ENCODE results near the gene VAX1.
"Not testable (repeated sequence)": the region's sequence is repeated elsewhere in the genome, so short reads cannot be mapped to it uniquely, and the experiment has no call there.

Gene VAX1, protein sequence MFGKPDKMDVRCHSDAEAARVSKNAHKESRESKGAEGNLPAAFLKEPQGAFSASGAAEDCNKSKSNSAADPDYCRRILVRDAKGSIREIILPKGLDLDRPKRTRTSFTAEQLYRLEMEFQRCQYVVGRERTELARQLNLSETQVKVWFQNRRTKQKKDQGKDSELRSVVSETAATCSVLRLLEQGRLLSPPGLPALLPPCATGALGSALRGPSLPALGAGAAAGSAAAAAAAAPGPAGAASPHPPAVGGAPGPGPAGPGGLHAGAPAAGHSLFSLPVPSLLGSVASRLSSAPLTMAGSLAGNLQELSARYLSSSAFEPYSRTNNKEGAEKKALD

GRCh38 chr10:117137911-117138642, at the start of gene VAX1:
TSS of gene VAX1 (minus strand) at chr10:117138270. CDS start at chr10:117138056, 214 bp downstream.
- DNase-seq = no peak

GRCh38 chr10:117186832-117187615, 49.0 kb upstream of the VAX1 start:
- no peak for DNase-seq

- not testable (repeated sequence) for DNase-seq
These were observed 47.7 kb upstream of the VAX1 start for GRCh38 chr10:117185817-117186216.

GRCh38 chr10:117184821-117185220, 46.8 kb upstream of the VAX1 start:
- no peak for DNase-seq

- no peak for DNase-seq
These were observed 46.2 kb upstream of the VAX1 start for GRCh38 chr10:117184296-117184695.

DNA sequence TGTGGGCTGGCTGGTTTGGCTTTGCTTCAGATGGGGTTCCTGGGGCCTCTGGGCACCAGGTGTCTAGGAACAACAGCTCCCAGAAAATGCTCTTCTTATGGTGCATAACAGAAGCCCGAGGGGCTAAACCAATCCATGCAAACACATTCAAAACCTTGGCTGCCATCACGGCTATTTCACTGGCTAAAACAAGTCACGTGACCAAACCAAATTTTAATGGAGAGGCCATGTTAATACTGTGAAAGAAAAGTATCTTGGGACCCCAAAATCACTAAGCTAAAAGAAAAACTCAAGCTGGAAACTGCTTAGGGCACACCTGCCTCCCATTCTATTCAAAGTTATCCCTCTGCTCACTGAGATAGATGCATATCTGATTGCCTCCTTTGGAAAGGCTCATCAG, 40.1 kb upstream of the VAX1 start:
- no peak for DNase-seq

GRCh38 chr10:117175901-117176534, 37.9 kb upstream of the VAX1 start:
- DNase-seq = no peak

GRCh38 chr10:117175215-117175900, 37.3 kb upstream of the VAX1 start:
- DNase-seq = no peak

DNA sequence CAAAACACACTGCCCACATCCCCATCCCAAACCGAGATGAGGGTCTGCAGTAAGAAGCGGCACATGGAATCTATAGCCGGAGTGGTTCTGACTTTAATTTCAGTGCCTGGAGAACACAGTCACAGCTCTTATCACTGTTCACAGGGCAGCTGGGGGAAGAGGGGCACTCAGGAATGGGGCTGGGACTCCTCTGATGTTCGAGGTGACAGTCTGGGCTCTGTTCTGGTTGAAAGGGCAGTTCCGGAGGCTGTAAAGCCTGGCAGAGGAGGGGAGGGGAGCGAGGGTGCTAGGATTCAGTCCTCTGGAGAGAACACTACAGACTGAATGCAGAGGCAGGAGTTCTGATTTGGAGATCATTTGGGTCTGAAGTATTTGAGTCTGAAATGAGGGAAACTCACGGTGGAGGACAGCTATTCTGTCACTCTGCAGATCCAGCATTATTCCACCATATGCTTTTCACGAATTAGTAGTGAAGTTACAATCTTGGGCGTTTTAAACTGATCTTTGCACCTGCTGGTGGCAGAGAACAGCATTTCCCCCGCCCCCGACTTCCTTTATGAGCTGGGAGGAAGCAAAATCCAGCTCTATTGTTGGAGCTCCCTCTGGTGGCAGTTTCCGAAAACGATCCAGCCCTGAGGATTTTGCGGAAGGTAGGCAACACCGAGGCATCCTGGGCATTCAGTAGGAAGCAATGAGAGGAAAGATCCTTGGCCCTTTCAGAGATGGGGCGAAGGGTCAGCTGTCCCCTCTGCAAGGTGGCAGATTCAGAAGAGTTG, 36.6 kb upstream of the VAX1 start:
- peak; percentile 43 for DNase-seq

DNA sequence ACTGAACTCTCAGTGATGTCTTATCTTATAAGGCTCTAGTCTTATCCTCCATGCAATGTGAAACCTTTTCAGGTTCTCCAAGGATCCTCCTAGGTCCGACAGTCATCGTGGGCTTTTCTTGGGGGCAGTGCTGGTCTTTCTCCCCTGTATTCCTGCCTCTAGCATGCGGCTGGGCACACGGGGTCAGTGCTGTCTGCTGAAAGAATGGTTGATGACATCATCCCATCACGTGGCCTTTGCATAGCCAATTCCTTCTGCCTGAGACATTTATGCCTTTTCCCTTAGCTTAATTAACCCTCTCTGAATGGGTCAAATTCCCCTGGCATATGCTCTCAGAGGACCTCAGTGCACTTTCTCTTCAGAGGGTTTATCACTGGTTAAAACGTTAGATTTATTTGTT, 32.2 kb upstream of the VAX1 start:
- no peak for DNase-seq

DNA sequence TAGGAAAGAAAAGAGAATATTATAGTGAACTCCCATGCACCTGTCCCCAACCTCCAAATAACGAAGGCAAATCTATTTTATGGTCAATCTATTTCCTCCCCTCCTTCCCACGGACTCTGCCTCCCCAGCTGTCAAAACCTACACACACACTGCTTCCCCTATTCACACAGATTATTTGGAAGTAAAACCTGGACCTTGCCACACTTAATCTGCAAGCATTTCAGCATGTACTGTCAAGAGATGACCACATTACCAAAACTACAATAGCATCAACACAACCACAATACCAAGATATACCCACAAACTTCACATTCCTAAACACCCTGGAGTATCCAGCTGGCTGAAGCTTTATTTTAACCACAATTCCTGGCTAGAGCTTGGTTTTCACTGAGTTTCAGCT, 31.4 kb upstream of the VAX1 start:
- DNase-seq = no peak

GRCh38 chr10:117168729-117169128, 30.7 kb upstream of the VAX1 start:
- no peak for DNase-seq

DNA sequence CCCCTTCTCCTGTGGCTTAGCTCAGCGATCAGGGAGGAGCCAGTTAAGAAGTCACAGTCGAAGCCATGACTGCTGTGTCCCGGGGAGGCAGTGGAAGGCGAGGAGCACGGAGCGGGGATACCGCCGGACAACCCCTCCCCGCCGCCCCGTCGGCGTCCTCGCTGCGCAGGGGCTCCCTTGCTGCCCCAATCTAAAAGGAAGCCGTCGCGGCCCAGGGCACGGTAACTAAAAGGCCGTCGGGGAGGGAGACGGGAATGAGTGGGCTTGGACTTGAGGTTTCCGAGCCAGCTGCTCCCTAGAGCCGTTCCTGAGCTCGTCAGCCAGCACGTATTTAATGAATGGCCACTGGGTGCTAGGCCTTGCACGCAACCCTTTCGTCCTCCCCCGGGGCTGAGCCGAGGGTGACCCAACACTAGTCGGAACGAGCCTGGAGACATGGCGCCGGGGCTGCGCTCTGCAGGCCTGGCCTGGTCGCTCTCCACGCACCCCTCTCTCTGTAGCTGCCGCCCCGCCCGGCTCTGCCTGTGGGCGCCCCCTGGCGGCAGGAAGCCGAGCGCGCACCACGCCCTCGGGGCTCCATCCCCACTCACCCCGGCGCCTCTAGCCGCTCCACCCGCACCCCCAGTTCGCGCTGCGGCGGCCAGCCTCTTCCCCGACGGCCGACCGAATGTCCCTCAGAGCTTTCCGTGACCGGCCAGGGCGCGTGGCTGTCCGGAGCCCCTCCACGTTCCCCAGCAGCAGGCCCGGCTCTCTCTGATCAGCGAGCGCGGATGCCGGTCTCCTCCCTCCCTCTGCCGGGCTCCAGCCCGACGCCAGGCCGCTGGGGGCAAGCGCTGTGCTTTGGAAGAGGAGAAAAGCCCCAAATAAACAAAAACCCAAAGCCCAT, 30.0 kb upstream of the VAX1 start:
- DNase-seq = no peak

DNA sequence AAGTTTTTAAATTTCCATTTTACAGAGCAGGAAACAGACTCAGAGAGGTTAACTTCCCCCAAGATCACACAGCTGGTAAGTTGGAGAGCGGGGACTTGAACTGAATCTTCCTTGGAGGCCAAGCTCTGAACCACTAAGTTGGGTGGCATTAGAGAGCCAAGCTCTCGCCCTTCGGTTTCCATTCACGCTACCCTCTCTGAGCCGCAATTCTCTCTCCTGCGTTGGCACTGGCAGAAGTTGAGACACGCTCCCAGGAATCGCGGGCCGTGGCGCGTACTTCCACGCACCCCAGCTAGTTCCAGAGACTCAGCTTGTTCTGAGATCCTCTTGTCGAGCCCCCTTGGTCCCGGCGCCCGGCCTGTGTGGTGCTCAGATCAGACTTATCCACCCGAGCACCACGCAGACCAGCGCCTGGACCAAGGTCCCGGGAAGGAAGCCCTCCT, 29.3 kb upstream of the VAX1 start:
- DNase-seq = no peak

GRCh38 chr10:117166418-117167345, 28.6 kb upstream of the VAX1 start:
- DNase-seq = no peak

DNA sequence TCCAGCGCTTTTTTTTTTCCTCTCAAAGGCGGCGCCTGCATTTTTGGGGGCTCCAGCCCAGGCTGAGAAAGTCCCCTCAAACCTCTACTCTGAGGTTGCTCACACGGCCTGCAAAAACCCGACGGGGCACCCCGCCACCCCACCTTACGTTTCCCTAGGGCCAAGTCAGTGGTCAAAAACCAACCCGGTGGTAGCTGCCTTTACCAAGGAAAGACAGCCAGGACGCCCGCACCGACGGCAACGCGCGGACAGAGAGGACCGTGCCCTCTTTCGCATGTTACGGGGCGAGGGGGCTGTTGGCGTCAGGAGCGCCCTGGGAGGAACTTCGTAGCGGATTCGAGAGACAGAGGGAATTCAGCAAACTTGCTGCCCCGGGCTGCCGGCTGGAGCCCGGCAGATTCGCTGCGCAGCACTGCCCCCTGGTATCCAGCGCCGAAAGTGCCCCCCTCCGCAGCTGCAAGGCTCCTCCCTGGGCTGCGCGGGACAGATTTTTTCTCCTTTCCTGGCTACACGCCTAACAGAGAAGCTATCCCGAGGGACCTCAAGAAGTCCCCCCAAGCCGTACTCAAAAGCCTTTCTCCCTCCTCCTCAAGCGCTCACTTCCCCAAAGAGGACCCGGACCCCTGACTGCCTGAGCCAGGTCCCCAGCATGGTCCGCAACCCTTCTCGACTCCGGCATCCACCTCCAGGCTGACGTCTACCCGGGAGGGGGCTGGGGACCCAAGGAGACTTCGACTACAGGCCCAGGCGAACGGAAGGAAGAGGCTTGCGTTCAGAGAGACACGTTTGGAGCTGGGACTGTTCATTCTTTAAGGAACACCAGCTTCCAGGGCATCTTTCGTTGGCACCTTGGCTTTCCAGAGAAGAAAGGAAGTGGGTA, 27.7 kb upstream of the VAX1 start:
- DNase-seq = peak; percentile 5

DNA sequence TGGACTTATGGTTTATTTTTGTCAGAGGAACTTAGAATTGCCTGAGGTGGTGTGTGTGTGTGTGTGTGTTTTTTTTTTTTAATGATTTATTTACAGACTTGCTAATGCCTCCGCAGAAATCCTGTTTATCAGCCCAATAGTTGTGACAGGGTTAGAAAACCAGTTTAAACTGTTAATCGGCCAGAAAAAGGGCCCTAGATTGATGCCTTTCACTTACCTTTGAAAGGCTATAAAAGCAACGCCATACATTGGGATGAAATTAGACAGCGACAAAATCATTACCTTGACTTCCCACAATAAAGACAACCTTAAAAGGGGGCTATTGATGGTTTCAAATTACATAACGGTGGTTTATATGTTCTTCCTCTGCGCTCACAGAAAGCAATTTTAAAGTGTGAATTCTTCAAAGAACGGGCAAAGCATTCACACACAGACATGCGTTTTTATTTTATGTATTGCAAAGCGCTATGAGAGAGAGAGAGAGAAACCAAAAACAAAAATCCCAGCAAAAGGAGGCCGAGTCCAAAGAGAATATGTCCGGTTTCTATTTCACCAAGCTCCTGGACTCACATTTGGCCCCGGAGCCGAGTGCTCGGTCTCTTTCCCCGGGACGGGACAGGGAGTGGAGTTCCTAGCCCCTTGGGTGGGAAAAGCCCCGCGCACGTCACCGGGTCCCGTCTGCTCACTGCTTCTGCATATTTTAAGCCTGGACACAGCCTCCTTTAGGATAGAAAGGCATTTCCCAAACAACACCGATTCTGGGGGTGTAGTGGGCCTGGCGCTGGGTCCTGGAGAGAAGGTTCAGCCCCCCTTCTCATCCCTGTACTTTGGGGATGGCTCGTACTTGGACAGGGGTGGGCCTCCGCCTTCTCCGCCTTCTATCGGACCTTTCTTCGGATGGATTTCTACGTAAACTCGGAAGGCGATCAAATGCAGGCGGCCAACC, 26.8 kb upstream of the VAX1 start:
- DNase-seq = no peak
